Fibroblast of lung (primary cell): Measurements from ENCODE around the gene ILRUN. TPM values are rescaled to one million over a fixed set of nuclear protein-coding genes. Genes with fewer than 3 reads are reported as not detected.
"Not testable (repeated sequence)": the region's sequence is repeated elsewhere in the genome, so short reads cannot be mapped to it uniquely, and the experiment has no call there.

Experiments used
- DNase-seq, 2 donors: peaks; one replicate each; pipeline versions ENCODE4 v3.0.0 to v3.0.0-alpha.2; 2010; ENCODE audit warnings: low read depth in 2 of 2
- H2AFZ ChIP-seq: 2 replicates; pipeline ENCODE4 v1.5.1; 2012; ENCODE audit warnings: low read length, control low read depth, inconsistent platforms
- H3K27ac ChIP-seq: 2 replicates; pipeline ENCODE4 v1.5.1; 2011; ENCODE audit warnings: low read length, control low read depth; ENCODE audit not compliant: insufficient read depth
- H3K27me3 ChIP-seq: 2 replicates; pipeline ENCODE4 v1.5.1; 2011; ENCODE audit warnings: mild to moderate bottlenecking, low read length; ENCODE audit not compliant: control insufficient read depth, insufficient read depth
- H3K36me3 ChIP-seq: 2 replicates; pipeline ENCODE4 v1.5.1; 2011; ENCODE audit warnings: low read length; ENCODE audit not compliant: control insufficient read depth, insufficient read depth
- H3K4me1 ChIP-seq: 2 replicates; pipeline ENCODE4 v1.5.1; 2011; ENCODE audit warnings: low read length; ENCODE audit not compliant: control insufficient read depth, insufficient read depth; ENCODE audit errors: extremely low read depth
- H3K4me2 ChIP-seq: 2 replicates; pipeline ENCODE4 v1.5.1; 2011; ENCODE audit warnings: low read length, control low read depth; ENCODE audit not compliant: insufficient read depth; ENCODE audit errors: extremely low read depth
- H3K4me3 ChIP-seq, 4 experiments: fragments of 200-600 bp in 1 of 4; sonication (generic) in 1 of 4; replicated peaks in 1 of 4; 2 replicates each; pipeline ENCODE4 v1.5.1; 2011 to 2016; ENCODE audit warnings: low read length in 4 of 4, low read depth in 3 of 4, mild to moderate bottlenecking in 3 of 4, control low read depth in 2 of 4, inconsistent platforms in 1 of 4, mixed read lengths in 1 of 4; ENCODE audit not compliant: insufficient read depth in 1 of 4; ENCODE audit errors: control extremely low read depth in 1 of 4
- H3K79me2 ChIP-seq: 2 replicates; pipeline ENCODE4 v1.5.1; 2012; ENCODE audit warnings: mild to moderate bottlenecking, low read length, inconsistent platforms; ENCODE audit not compliant: control insufficient read depth, insufficient read depth
- H3K9ac ChIP-seq: 2 replicates; pipeline ENCODE4 v1.5.1; 2011; ENCODE audit warnings: mild to moderate bottlenecking, low read length, control low read depth; ENCODE audit not compliant: insufficient read depth
- H3K9me3 ChIP-seq: 2 replicates; pipeline ENCODE4 v1.5.1; 2012; ENCODE audit warnings: low read depth, low read length; ENCODE audit not compliant: control insufficient read depth, insufficient read depth
- H4K20me1 ChIP-seq: 2 replicates; pipeline ENCODE4 v1.5.1; 2011; ENCODE audit warnings: low read length; ENCODE audit not compliant: control insufficient read depth, insufficient read depth; ENCODE audit errors: extremely low read depth
- CTCF ChIP-seq, 2 donors: IDR thresholded peaks in 1 of 2; conservative IDR thresholded peaks in 1 of 2; 1 replicate in 1 of 2; 2 replicates in 1 of 2; pipeline ENCODE4 v1.5.1; 2011 to 2012; ENCODE audit warnings: low read length in 2 of 2, control low read depth in 1 of 2, inconsistent platforms in 1 of 2, low read depth in 1 of 2, mild to moderate bottlenecking in 1 of 2
- EZH2 ChIP-seq: IDR thresholded peaks from 2 replicates; pipeline ENCODE4 v1.5.1; 2012; ENCODE audit warnings: low read length, control low read depth, mild to moderate bottlenecking; ENCODE audit errors: missing control alignments
- polyA minus RNA-seq: library from RNA; depleted of rRNA, polyadenylated mRNA; stranded (reverse); fragments of >200 nt; gene quantifications from 2 replicates; pipeline ENCODE4 v1.2.3, GENCODE V29; 2011; ENCODE audit warnings: low replicate concordance
- polyA plus RNA-seq, 2 donors: library from polyadenylated mRNA; depleted of rRNA in 1 of 2; stranded (reverse) in 1 of 2; unstranded in 1 of 2; fragments of >200 nt; gene quantifications; 2 replicates each; pipeline ENCODE4 v1.2.1, GENCODE V29; 2011 to 2012; ENCODE audit warnings: missing spikeins in 1 of 2
- total RNA-seq: library from RNA; depleted of rRNA; stranded (reverse); fragments of >200 nt; gene quantifications from 2 replicates; pipeline ENCODE4 v1.2.1, GENCODE V29; 2014

The ILRUN gene
- total RNA-seq (51.6 and 60.1 TPM in 2 replicates), polyA plus RNA-seq (44.1 and 49.9 TPM in 2 replicates), polyA minus RNA-seq (90.4 and 90.6 TPM in 2 replicates)
- polyA plus RNA-seq (2012), result 46.5 and 48.2 TPM in 2 replicates

- TF ChIP-seq EZH2 (no peak), CTCF (conservative IDR thresholded peaks at IDR 0.05 in 1 of 2, IDR thresholded peaks at IDR 0.05 in 1 of 2; ENCODE audit: low read depth in 1 of 2, low read length in 2 of 2) (no peak)
- Histone ChIP-seq H3K27ac (peak within 1 kb of the TSS; percentile 85), H2AFZ (peak within 1 kb of the TSS; percentile 98), H3K27me3 (no peaks in the 10 kb centered on the region), H3K4me3 (peak within 1 kb of the TSS; percentile 84 to 97 (median 92)), H4K20me1 (peaks cover 2% of the 10 kb centered on the region), H3K79me2 (peaks cover 45% of the 10 kb centered on the region), H3K36me3 (no peaks in the 10 kb centered on the region), H3K4me2 (peak within 1 kb of the TSS; percentile 91), H3K9me3 (no peaks in the 10 kb centered on the region), H3K4me1 (peaks cover 2% of the 10 kb centered on the region), H3K9ac (peak within 1 kb of the TSS; percentile 91)
- peak; percentile 92 to 94 for DNase-seq
Measured at GRCh38 chr6:34696739-34697543, at the start of gene ILRUN. Gene ILRUN (minus strand): TSS chr6:34696767. CDS start chr6:34696603, 164 bp downstream.

GRCh38 chr6:34745277-34746103 lies 48.9 kb upstream of the ILRUN start:
- no peaks in the 10 kb centered on the region for H4K20me1 ChIP-seq
- no peak for TF ChIP-seq CTCF (conservative IDR thresholded peaks at IDR 0.05 in 1 of 2, IDR thresholded peaks at IDR 0.05 in 1 of 2; ENCODE audit: low read depth in 1 of 2, low read length in 2 of 2)
- no peak for TF ChIP-seq EZH2
- H3K4me2 ChIP-seq, result no peak overlapping the region
- no peak overlapping the region for H3K9ac ChIP-seq
- H3K27ac ChIP-seq, result no peak overlapping the region
- peak in 1 of 2 donors; percentile 90 for DNase-seq
- H3K79me2 ChIP-seq, result no peaks in the 10 kb centered on the region
- no peaks in the 10 kb centered on the region for H3K27me3 ChIP-seq
- H3K4me1 ChIP-seq, result no peaks in the 10 kb centered on the region
- no peaks in the 10 kb centered on the region for H3K9me3 ChIP-seq
- no peak overlapping the region for H2AFZ ChIP-seq
- no peaks in the 10 kb centered on the region for H3K36me3 ChIP-seq
- no peak overlapping the region for H3K4me3 ChIP-seq

- H3K9me3 ChIP-seq, H4K20me1 ChIP-seq, H3K4me3 ChIP-seq, H3K27me3 ChIP-seq, H3K36me3 ChIP-seq, DNase-seq, H3K4me1 ChIP-seq, H2AFZ ChIP-seq, H3K79me2 ChIP-seq, H3K4me2 ChIP-seq, H3K27ac ChIP-seq, H3K9ac ChIP-seq: not testable (repeated sequence)
Measured at GRCh38 chr6:34744294-34744647, 47.7 kb upstream of the ILRUN start.
